Head of caudate nucleus (tissue), 42 donors: ENCODE measurements around the gene FAM174C.

Experiments
- DNase-seq, 42 donors: peaks; one replicate each; pipeline versions ENCODE4 v3.0.0 to v3.0.0-alpha.2; 2020 to 2021; ENCODE audit warnings: mixed read lengths in 7 of 42
- intact Hi-C: fragments of 100-400 bp; cut with DNase I; formaldehyde crosslinking; loops from one replicate; pipeline ENCODE4 v1.15.0; 2022

FAM174C gene

GRCh38 chr19:1257475-1258162 lies 17.7 kb upstream of the FAM174C start:
- no peak for DNase-seq
- intact Hi-C loops: no loop called here

GRCh38 chr19:1258163-1258492 lies 17.2 kb upstream of the FAM174C start:
- intact Hi-C loops: no loop called here
- no peak for DNase-seq

GRCh38 chr19:1258707-1259205 lies 16.6 kb upstream of the FAM174C start:
- no peak for DNase-seq
- intact Hi-C loops: no loop called here

- intact Hi-C loops: no loop called here
- peak in 7 of 42 donors; percentile 26 to 68 (median 46) for DNase-seq
Measured at GRCh38 chr19:1259206-1259875, 16.0 kb upstream of the FAM174C start.

- no peak for DNase-seq
- intact Hi-C loops: no loop called here
Measured at GRCh38 chr19:1259876-1260748, 15.2 kb upstream of the FAM174C start.

GRCh38 chr19:1260749-1261537 lies 14.4 kb upstream of the FAM174C start:
- intact Hi-C loops: no loop called here
- DNase-seq: peak; percentile 91 to 99 (median 97)

- intact Hi-C loops: no loop called here
- DNase-seq: peak in 1 of 42 donors; percentile 37
Measured at GRCh38 chr19:1261538-1261797, 13.9 kb upstream of the FAM174C start.

- DNase-seq: peak in 11 of 42 donors; percentile 25 to 75 (median 56)
- intact Hi-C loops: no loop called here
Measured at GRCh38 chr19:1261798-1262622, 13.3 kb upstream of the FAM174C start.

- intact Hi-C loops: no loop called here
- no peak for DNase-seq
Measured at GRCh38 chr19:1262623-1263123, 12.7 kb upstream of the FAM174C start.

GRCh38 chr19:1263188-1263587 lies 12.1 kb upstream of the FAM174C start:
- no peak for DNase-seq
- intact Hi-C loops: no loop called here

- intact Hi-C loops: no loop called here
- peak in 1 of 42 donors; percentile 24 for DNase-seq
Measured at GRCh38 chr19:1264801-1265614, 10.3 kb upstream of the FAM174C start.

- intact Hi-C loops: loop anchor here (2.0 kb wide), 1 partner anchor 17 kb away; the partner anchor contains the start of gene MIDN
- DNase-seq: peak in 2 of 42 donors; percentile 25 to 61
Measured at GRCh38 chr19:1265615-1266128, 9.7 kb upstream of the FAM174C start.

- DNase-seq: peak in 40 of 42 donors; percentile 69 to 89 (median 80)
- intact Hi-C loops: loop anchor here (2.0 kb wide), 1 partner anchor 18 kb away; the partner anchor contains the start of gene MIDN
Measured at GRCh38 chr19:1266129-1266915, 9.0 kb upstream of the FAM174C start.

GRCh38 chr19:1266916-1267476 lies 8.3 kb upstream of the FAM174C start:
- DNase-seq: peak in 38 of 42 donors; percentile 56 to 92 (median 80)
- intact Hi-C loops: loop anchor here (2.0 kb wide), 1 partner anchor 18 kb away; the partner anchor contains the start of gene MIDN

- peak in 10 of 42 donors; percentile 35 to 75 (median 54) for DNase-seq
- intact Hi-C loops: loop anchor here (2.0 kb wide), 1 partner anchor 19 kb away; the partner anchor contains the start of gene MIDN
Measured at GRCh38 chr19:1267477-1268225, 7.7 kb upstream of the FAM174C start.
